ENCODE data around the gene FAM186B.

GRCh38 chr12:49541911-49542505 is 63.4 kb downstream of the FAM186B start:
- TF ChIP-seq CTCF (conservative IDR thresholded peaks at IDR 0.05 in 1 of 2, IDR thresholded peaks at IDR 0.05 in 1 of 2; ENCODE audit: low read depth in 1 of 2, low read length in 2 of 2), result no peak
- no peak for TF ChIP-seq EZH2 (IDR thresholded peaks at IDR 0.05; ENCODE audit: low read length, missing control alignments)

Measured in fibroblast of lung (primary cell).